ENCODE data around the gene ARAP1.

The ARAP1 gene

DNA sequence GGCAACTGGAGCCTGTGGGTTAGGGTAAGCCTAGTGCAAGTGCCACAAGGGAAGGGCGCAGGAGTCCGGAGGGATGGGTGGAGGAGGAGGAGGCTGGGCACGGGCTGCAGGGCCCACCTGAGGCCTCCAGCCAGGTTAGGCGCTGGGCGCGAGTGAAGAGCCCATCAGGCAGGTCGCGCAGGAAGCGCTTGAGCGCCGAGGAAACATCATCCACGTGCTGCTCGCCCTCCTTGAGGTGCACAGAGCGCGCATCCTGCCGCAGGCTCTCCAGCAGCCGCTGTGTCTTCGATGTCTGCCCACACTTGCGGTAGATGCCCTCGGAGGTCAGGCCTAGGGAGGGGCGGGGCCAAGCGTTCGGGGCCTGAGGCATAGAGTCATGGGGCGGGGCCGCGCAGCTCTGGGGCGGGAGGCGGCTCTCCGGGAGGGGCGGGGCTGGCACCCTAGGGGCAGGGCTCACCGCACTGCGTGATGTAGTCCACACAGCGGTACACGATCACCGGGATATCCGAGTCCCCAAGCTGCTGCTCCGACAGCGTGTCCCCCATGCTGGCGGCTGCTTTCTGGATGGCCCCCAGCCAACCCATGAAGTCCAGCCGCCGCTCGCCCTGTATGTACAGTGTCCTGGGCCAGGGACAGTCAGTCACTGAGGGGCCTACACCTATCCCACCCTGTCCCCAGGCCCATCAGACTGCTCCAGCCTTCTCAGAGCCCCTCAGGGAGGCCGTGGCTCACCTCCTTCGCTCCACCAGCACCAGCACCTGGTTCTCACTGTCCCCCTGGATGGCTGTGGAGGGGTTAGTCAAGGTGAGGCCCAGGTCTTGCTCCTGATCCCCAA is 55.1 kb downstream of the ARAP1 start:
- H3K27me3 ChIP-seq (replicated peaks; ENCODE audit: control insufficient read depth, insufficient read depth, low read length): no peaks in the 10 kb centered on the region
- no peak overlapping the region for H3K4me3 ChIP-seq (replicated peaks; ENCODE audit: low read depth, low read length)
- TF ChIP-seq, protein P1, sequence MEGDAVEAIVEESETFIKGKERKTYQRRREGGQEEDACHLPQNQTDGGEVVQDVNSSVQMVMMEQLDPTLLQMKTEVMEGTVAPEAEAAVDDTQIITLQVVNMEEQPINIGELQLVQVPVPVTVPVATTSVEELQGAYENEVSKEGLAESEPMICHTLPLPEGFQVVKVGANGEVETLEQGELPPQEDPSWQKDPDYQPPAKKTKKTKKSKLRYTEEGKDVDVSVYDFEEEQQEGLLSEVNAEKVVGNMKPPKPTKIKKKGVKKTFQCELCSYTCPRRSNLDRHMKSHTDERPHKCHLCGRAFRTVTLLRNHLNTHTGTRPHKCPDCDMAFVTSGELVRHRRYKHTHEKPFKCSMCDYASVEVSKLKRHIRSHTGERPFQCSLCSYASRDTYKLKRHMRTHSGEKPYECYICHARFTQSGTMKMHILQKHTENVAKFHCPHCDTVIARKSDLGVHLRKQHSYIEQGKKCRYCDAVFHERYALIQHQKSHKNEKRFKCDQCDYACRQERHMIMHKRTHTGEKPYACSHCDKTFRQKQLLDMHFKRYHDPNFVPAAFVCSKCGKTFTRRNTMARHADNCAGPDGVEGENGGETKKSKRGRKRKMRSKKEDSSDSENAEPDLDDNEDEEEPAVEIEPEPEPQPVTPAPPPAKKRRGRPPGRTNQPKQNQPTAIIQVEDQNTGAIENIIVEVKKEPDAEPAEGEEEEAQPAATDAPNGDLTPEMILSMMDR (IDR thresholded peaks at IDR 0.05; ENCODE audit: insufficient read depth, low read length, poor library complexity, severe bottlenecking): no peak
- DNase-seq (ENCODE audit: extremely low read depth, insufficient read length): no peak
- peaks cover 72% of the 10 kb centered on the region for H3K36me3 ChIP-seq (ENCODE audit: control insufficient read depth, insufficient read depth, low read length)

DNA sequence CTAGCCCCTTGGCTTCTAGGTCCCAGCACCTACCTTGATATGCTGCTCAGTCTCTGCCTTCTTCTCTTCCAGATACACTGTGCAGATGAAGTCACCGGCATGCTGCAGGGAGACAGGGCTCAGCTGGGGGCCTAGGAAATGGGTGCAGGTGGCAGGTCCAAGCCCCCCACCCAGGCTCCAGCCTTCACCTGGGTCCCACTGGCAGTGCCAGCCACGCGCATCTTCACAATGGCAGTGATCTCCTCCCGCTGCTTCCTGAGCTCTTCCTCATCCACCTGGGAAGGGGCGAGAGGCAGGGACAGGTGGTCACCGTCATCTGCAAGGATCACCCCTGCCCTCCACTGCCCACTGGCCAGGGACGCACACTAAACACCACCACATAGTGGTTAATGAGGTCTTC is 56.9 kb downstream of the ARAP1 start:
- no peak for DNase-seq (ENCODE audit: extremely low read depth, insufficient read length)
- TF ChIP-seq, protein P1 (IDR thresholded peaks at IDR 0.05; ENCODE audit: insufficient read depth, low read length, poor library complexity, severe bottlenecking): no peak
- Histone ChIP-seq H3K4me3 (replicated peaks; ENCODE audit: low read depth, low read length) (no peak overlapping the region), H3K27me3 (replicated peaks; ENCODE audit: control insufficient read depth, insufficient read depth, low read length) (no peaks in the 10 kb centered on the region), H3K36me3 (ENCODE audit: control insufficient read depth, insufficient read depth, low read length) (peaks cover 75% of the 10 kb centered on the region)

DNA sequence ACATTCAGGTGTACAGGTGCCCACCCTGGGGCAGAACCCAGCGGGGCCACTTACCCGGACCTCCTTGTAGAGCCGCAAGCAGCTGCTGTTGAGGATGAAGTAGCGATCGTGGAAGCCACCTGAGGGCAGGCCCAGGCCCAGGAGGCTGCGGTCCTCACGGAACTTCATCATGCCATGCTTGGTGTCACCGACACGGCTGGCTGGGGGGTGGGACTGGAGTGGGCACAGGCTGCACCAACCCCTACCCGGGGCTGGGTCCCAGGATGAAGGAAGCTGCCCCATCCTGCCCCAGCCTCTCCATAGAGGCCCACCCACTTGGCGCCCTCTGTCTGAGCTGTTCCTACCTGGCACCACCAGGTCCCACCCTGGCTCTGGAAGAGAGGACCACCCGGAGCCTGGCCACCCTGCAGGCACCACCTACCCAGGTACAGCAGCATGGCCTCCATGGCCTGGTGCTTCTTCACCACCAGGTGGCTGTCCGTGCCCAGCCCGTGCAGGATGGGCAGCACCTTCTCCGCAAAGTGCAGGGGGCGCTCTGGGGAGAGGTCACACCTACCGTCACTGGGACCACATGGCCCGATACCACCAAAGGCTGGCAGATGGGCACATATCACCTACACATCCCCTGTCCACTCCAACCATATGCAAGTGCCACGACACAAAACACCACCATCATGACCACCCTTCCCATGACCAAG is 58.8 kb downstream of the ARAP1 start:
- TF ChIP-seq, protein P1 (IDR thresholded peaks at IDR 0.05; ENCODE audit: insufficient read depth, low read length, poor library complexity, severe bottlenecking): no peak
- Histone ChIP-seq H3K27me3 (replicated peaks; ENCODE audit: control insufficient read depth, insufficient read depth, low read length) (no peaks in the 10 kb centered on the region), H3K36me3 (ENCODE audit: control insufficient read depth, insufficient read depth, low read length) (peaks cover 73% of the 10 kb centered on the region), H3K4me3 (replicated peaks; ENCODE audit: low read depth, low read length) (no peak overlapping the region)
- DNase-seq (ENCODE audit: extremely low read depth, insufficient read length): no peak

DNA sequence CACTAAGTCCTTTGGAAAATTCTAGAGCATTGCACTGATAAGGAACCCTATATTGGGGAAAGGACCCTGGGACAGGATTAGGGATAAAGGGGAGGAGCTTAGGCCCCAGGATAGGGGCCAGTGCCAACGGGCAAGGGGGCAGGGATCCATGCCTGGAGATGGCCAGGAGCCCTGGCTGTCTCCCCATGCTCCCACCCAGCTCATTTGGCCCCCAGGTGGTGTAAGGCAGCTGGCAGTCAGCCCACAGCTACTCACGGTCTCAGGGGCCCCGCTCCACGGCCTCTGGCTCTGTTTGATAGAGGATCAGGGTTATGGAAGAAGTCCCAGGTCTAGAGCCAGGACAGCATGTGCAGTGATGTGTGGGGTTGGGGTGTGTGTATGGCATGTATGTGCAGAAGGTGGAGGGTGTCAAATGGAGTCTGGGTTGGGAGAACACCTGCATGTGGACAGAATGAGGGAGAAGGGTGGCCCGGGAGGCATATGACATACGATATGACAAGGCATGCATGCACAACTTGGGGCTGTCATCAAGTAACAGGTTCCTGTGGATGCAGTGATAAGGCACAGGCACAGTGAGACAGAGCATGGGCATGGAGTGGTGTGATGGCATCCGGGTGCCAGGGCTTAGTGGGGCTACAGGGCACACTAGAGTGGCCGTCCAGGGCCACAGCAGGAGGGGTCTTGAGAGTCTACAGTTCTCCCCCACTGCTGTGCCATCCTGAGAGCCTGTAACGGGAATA is 59.5 kb downstream of the ARAP1 start:
- DNase-seq (ENCODE audit: extremely low read depth, insufficient read length): no peak
- H3K4me3 ChIP-seq (replicated peaks; ENCODE audit: low read depth, low read length): no peak overlapping the region
- TF ChIP-seq, protein P1 (IDR thresholded peaks at IDR 0.05; ENCODE audit: insufficient read depth, low read length, poor library complexity, severe bottlenecking): no peak
- peaks cover 69% of the 10 kb centered on the region for H3K36me3 ChIP-seq (ENCODE audit: control insufficient read depth, insufficient read depth, low read length)
- no peaks in the 10 kb centered on the region for H3K27me3 ChIP-seq (replicated peaks; ENCODE audit: control insufficient read depth, insufficient read depth, low read length)

DNA sequence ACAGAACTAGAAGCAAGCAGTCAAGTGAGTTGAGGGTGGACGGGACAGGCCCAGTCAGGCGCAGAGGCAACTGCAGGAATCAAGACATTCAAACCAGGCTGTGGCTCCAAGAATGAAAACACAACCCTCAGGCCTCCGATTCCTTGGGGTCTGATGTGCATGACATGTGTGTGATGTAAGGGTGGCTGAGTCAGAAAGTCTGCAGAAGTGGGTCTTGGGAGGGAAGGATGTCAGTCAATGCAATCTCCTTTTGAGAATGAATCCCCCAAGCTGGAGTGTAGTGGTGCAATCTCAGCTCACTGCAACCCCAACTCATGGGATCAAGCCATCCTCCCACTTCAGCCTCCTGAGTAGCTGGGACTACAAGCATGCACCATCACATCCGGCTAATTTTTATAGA is 62.0 kb downstream of the ARAP1 start:
- Histone ChIP-seq H3K27me3 (replicated peaks; ENCODE audit: control insufficient read depth, insufficient read depth, low read length) (no peaks in the 10 kb centered on the region), H3K36me3 (ENCODE audit: control insufficient read depth, insufficient read depth, low read length) (peaks cover 60% of the 10 kb centered on the region), H3K4me3 (replicated peaks; ENCODE audit: low read depth, low read length) (no peak overlapping the region)
- TF ChIP-seq, protein P1 (IDR thresholded peaks at IDR 0.05; ENCODE audit: insufficient read depth, low read length, poor library complexity, severe bottlenecking): no peak
- DNase-seq (ENCODE audit: extremely low read depth, insufficient read length): no peak

Data from GM06990 (cell line).